ENCODE data around the gene STAB2. TPM values are rescaled to one million over a fixed set of nuclear protein-coding genes. Genes with fewer than 3 reads are reported as not detected.

The STAB2 gene
- total and polyA plus RNA-seq, 4 donors: 3.4 to 42.6 (median 16.6) TPM

GRCh38 chr12:103780992-103781391 is 193.9 kb downstream of the STAB2 start:
- no peaks in the 10 kb centered on the region for H3K27me3 ChIP-seq (ENCODE audit: control insufficient read depth in 4 of 4, insufficient read depth in 4 of 4, low read length in 3 of 4)
- no peak for DNase-seq (ENCODE audit: low spot score)
- no peak overlapping the region for H3K9ac ChIP-seq (ENCODE audit: low read depth in 1 of 2, low read length in 2 of 2)
- TF ChIP-seq YY1 (IDR thresholded peaks at IDR 0.05): no peak
- no peak for TF ChIP-seq GABPA (IDR thresholded peaks at IDR 0.05 in 1 of 2, conservative IDR thresholded peaks at IDR 0.05 in 1 of 2)
- no peak for TF ChIP-seq RAD21 (IDR thresholded peaks at IDR 0.05)
- no peak for TF ChIP-seq ZBTB33 (IDR thresholded peaks at IDR 0.05)
- peaks cover 5 to 26% (median 23%) of the 10 kb centered on the region in 4 donors for H3K4me1 ChIP-seq (ENCODE audit: control insufficient read depth in 4 of 4, insufficient read depth in 4 of 4, low read length in 3 of 4)
- no peak overlapping the region for H3K4me3 ChIP-seq (ENCODE audit: low read depth in 1 of 3, low read length in 3 of 3)
- peaks cover 3 to 30% (median 6%) of the 10 kb centered on the region in 4 donors for H3K36me3 ChIP-seq (ENCODE audit: control insufficient read depth in 4 of 4, insufficient read depth in 3 of 4, low read depth in 1 of 4, low read length in 3 of 4)
- H3K27ac ChIP-seq (ENCODE audit: low read depth in 1 of 2, low read length in 2 of 2): no peak overlapping the region
- WGBS: 96% methylated on average over 3 of the region's 3 CpGs
- no peaks in the 10 kb centered on the region for H3K9me3 ChIP-seq (ENCODE audit: control insufficient read depth in 4 of 4, low read length in 3 of 4)

GRCh38 chr12:103782399-103782798 is 195.3 kb downstream of the STAB2 start:
- no peak for DNase-seq (ENCODE audit: low spot score)
- WGBS: 99% methylated on average over 3 of the region's 3 CpGs
- no peak overlapping the region for H3K4me3 ChIP-seq (ENCODE audit: low read depth in 1 of 3, low read length in 3 of 3)
- H3K4me1 ChIP-seq (ENCODE audit: control insufficient read depth in 4 of 4, insufficient read depth in 4 of 4, low read length in 3 of 4): peaks cover 5 to 28% (median 24%) of the 10 kb centered on the region in 4 donors
- no peaks in the 10 kb centered on the region for H3K9me3 ChIP-seq (ENCODE audit: control insufficient read depth in 4 of 4, low read length in 3 of 4)
- H3K27ac ChIP-seq (ENCODE audit: low read depth in 1 of 2, low read length in 2 of 2): no peak overlapping the region
- no peaks in the 10 kb centered on the region for H3K27me3 ChIP-seq (ENCODE audit: control insufficient read depth in 4 of 4, insufficient read depth in 4 of 4, low read length in 3 of 4)
- TF ChIP-seq GABPA (IDR thresholded peaks at IDR 0.05 in 1 of 2, conservative IDR thresholded peaks at IDR 0.05 in 1 of 2) (no peak), REST (IDR thresholded peaks at IDR 0.05) (no peak), RXRA (IDR thresholded peaks at IDR 0.05) (no peak)
- H3K9ac ChIP-seq (ENCODE audit: low read depth in 1 of 2, low read length in 2 of 2): no peak overlapping the region
- peaks cover 3 to 24% (median 6%) of the 10 kb centered on the region in 4 donors for H3K36me3 ChIP-seq (ENCODE audit: control insufficient read depth in 4 of 4, insufficient read depth in 3 of 4, low read depth in 1 of 4, low read length in 3 of 4)

GRCh38 chr12:103783744-103784664 is 196.9 kb downstream of the STAB2 start:
- Histone ChIP-seq H3K4me3 (ENCODE audit: low read depth in 1 of 3, low read length in 3 of 3) (no peak overlapping the region), H3K36me3 (ENCODE audit: control insufficient read depth in 4 of 4, insufficient read depth in 3 of 4, low read depth in 1 of 4, low read length in 3 of 4) (peaks cover 0 to 14% (median 8%) of the 10 kb centered on the region in 4 donors), H3K9me3 (ENCODE audit: control insufficient read depth in 4 of 4, low read length in 3 of 4) (no peaks in the 10 kb centered on the region), H3K9ac (ENCODE audit: low read depth in 1 of 2, low read length in 2 of 2) (no peak overlapping the region), H3K27ac (ENCODE audit: low read depth in 1 of 2, low read length in 2 of 2) (peak overlapping the region in 1 of 2 donors; percentile 45), H3K4me1 (ENCODE audit: control insufficient read depth in 4 of 4, insufficient read depth in 4 of 4, low read length in 3 of 4) (peaks cover 5 to 28% (median 24%) of the 10 kb centered on the region in 4 donors), H3K27me3 (ENCODE audit: control insufficient read depth in 4 of 4, insufficient read depth in 4 of 4, low read length in 3 of 4) (no peaks in the 10 kb centered on the region)
- 76% methylated on average over 5 of the region's 5 CpGs for WGBS
- TF ChIP-seq RAD21 (IDR thresholded peaks at IDR 0.05) (peak; percentile 50 to 75), JUND (IDR thresholded peaks at IDR 0.05) (no peak), CTCF (IDR thresholded peaks at IDR 0.05; ENCODE audit: low read depth, low read length, missing input control) (peak; percentile 26)
- DNase-seq (ENCODE audit: low spot score): no peak

Measured in liver (tissue), 9 donors.